HepG2 (cell line): Measurements from ENCODE around the gene YY1. TPM values are rescaled to one million over a fixed set of nuclear protein-coding genes. Genes with fewer than 3 reads are reported as not detected.
A peak's percentile ranks its signal among the peaks of the same experiment; 100 is the strongest.

Source experiments
- AHR ChIP-seq: IDR thresholded peaks from 2 replicates; pipeline ENCODE4 v1.6.1; 2018; ENCODE audit warnings: missing genetic modification reagents, missing compliant biosample characterization
- DPF2 ChIP-seq: sonication (generic); formaldehyde crosslinking; IDR thresholded peaks from 2 replicates; pipeline ENCODE4 v1.4.0; 2020; ENCODE audit warnings: mild to moderate bottlenecking, low read depth, missing genetic modification reagents, borderline replicate concordance
- EEA1 ChIP-seq: sonication (generic); formaldehyde crosslinking; IDR thresholded peaks from 2 replicates; pipeline ENCODE4 v1.5.1; 2020; ENCODE audit warnings: mild to moderate bottlenecking, missing genetic modification reagents, borderline replicate concordance
- ELF4 ChIP-seq: sonication (generic); formaldehyde crosslinking; IDR thresholded peaks from 2 replicates; pipeline ENCODE4 v1.5.0; 2020; ENCODE audit warnings: missing genetic modification reagents, mild to moderate bottlenecking, moderate library complexity, borderline replicate concordance
- FOXJ3 ChIP-seq: sonication (generic); formaldehyde crosslinking; IDR thresholded peaks from 2 replicates; pipeline ENCODE4 v1.4.0; 2020; ENCODE audit warnings: missing genetic modification reagents, mild to moderate bottlenecking, borderline replicate concordance
- HDAC1 ChIP-seq: sonication (generic); formaldehyde crosslinking; IDR thresholded peaks from 2 replicates; pipeline ENCODE4 v1.5.1; 2020; ENCODE audit warnings: mild to moderate bottlenecking, missing genetic modification reagents
- ISX ChIP-seq: sonication (generic); formaldehyde crosslinking; conservative IDR thresholded peaks from 2 replicates; pipeline ENCODE4 v1.5.0; 2020; ENCODE audit warnings: missing genetic modification reagents
- REPIN1 ChIP-seq: sonication (generic); formaldehyde crosslinking; IDR thresholded peaks from 2 replicates; pipeline ENCODE4 v1.8.0; 2022; ENCODE audit warnings: missing genetic modification reagents, low read depth, mild to moderate bottlenecking, borderline replicate concordance
- SCMH1 ChIP-seq: sonication (generic); formaldehyde crosslinking; IDR thresholded peaks from 2 replicates; pipeline ENCODE4 v1.9.0; 2021; ENCODE audit warnings: missing genetic modification reagents, mild to moderate bottlenecking, borderline replicate concordance
- TBP ChIP-seq: sonication (generic); formaldehyde crosslinking; IDR thresholded peaks from 2 replicates; pipeline ENCODE4 v1.5.0; 2020; ENCODE audit warnings: missing genetic modification reagents
- ZNF121 ChIP-seq: sonication (generic); formaldehyde crosslinking; IDR thresholded peaks from 2 replicates; pipeline ENCODE4 v1.5.0; 2020; ENCODE audit warnings: mild to moderate bottlenecking, missing genetic modification reagents
- ZNF138 ChIP-seq: sonication (generic); formaldehyde crosslinking; IDR thresholded peaks from 2 replicates; pipeline ENCODE4 v1.5.0; 2020; ENCODE audit warnings: mild to moderate bottlenecking, low read depth, missing genetic modification reagents
- polyA plus RNA-seq, 8 experiments: library from polyadenylated mRNA; depleted of rRNA in 3 of 8; stranded (reverse) in 7 of 8; unstranded in 1 of 8; fragments of >200 nt; fragmentation: Illumina TruSeq in 4 of 8; extraction: Trizol in 4 of 8; gene quantifications; 2 replicates each; pipeline versions ENCODE4 v1.2.1 to v1.2.3, GENCODE V29; 2011 to 2016; ENCODE audit warnings: low read depth in 4 of 8, missing spikeins in 1 of 8, mixed read lengths in 1 of 8; ENCODE audit not compliant: insufficient read depth in 1 of 8
- total RNA-seq, 5 experiments: library from RNA; depleted of rRNA; stranded (reverse); fragments of >200 nt; fragmentation: Illumina TruSeq; extraction: Trizol; gene quantifications; 2 replicates each; pipeline ENCODE4 v1.2.3, GENCODE V29; 2016; ENCODE audit warnings: low read depth in 1 of 5
- TF ChIP-seq, protein P1 (sequence below): sonication (generic); formaldehyde crosslinking; IDR thresholded peaks from 2 replicates; pipeline ENCODE4 v1.4.0; 2020; ENCODE audit warnings: missing genetic modification reagents, borderline replicate concordance
- TF ChIP-seq, protein P2 (sequence below): sonication (generic); formaldehyde crosslinking; IDR thresholded peaks from 2 replicates; pipeline ENCODE4 v1.5.0; 2020; ENCODE audit warnings: mild to moderate bottlenecking, missing genetic modification reagents
- TF ChIP-seq, protein P3 (sequence below): sonication (generic); formaldehyde crosslinking; conservative IDR thresholded peaks from 2 replicates; pipeline ENCODE4 v1.8.1; 2023; ENCODE audit warnings: missing genetic modification reagents
- TF ChIP-seq, protein P4 (sequence below): IDR thresholded peaks from 2 replicates; pipeline ENCODE4 v1.6.1; 2016; ENCODE audit warnings: low read depth

The YY1 gene
- total and polyA plus RNA-seq, 2 of the 13 experiments (the other 11 are each of a cell fraction or from before 2014, with no cell fraction given): 29.4 to 68.1 TPM

DNA sequence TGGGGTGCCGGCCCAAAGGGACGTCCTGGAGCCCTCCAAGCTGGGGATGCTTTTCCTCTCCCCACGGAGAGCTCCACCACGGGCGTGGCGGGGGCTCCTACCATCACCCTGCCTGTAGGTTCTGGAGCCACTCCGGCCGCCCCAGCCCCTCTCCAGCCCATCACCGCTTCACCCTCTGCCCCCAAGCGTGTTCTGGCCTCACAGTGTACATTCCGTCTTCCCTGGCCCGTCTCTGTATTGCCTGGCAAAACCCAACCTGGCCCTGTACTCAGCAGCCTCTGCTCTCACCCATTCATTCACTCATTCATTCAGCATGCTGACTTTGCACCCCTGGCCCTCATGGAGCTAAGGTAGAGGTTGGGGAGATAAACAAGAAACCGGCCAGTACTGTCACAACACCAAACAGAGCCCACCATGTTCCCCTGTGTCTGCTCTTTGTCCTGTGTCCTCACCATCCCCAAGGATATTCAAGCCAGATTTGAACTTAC lies 47.0 kb downstream of the YY1 start (continued):
- TF ChIP-seq, protein P1, sequence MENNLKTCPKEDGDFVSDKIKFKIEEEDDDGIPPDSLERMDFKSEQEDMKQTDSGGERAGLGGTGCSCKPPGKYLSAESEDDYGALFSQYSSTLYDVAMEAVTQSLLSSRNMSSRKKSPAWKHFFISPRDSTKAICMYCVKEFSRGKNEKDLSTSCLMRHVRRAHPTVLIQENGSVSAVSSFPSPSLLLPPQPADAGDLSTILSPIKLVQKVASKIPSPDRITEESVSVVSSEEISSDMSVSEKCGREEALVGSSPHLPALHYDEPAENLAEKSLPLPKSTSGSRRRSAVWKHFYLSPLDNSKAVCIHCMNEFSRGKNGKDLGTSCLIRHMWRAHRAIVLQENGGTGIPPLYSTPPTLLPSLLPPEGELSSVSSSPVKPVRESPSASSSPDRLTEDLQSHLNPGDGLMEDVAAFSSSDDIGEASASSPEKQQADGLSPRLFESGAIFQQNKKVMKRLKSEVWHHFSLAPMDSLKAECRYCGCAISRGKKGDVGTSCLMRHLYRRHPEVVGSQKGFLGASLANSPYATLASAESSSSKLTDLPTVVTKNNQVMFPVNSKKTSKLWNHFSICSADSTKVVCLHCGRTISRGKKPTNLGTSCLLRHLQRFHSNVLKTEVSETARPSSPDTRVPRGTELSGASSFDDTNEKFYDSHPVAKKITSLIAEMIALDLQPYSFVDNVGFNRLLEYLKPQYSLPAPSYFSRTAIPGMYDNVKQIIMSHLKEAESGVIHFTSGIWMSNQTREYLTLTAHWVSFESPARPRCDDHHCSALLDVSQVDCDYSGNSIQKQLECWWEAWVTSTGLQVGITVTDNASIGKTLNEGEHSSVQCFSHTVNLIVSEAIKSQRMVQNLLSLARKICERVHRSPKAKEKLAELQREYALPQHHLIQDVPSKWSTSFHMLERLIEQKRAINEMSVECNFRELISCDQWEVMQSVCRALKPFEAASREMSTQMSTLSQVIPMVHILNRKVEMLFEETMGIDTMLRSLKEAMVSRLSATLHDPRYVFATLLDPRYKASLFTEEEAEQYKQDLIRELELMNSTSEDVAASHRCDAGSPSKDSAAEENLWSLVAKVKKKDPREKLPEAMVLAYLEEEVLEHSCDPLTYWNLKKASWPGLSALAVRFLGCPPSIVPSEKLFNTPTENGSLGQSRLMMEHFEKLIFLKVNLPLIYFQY: no peak
- no peak for TF ChIP-seq ELF4 (CRISPR knock-in tag)
- no peak for TF ChIP-seq ISX
- TF ChIP-seq EEA1 (CRISPR knock-in tag): no peak
- TF ChIP-seq FOXJ3 (CRISPR knock-in tag): no peak
- TF ChIP-seq REPIN1 (CRISPR knock-in tag): no peak; the same call in 1 of the 2 replicates
- TF ChIP-seq ZNF121 (CRISPR knock-in tag): no peak
- 0 out of 2 replicates have a peak, but pooled peaks have one; percentile 11 for TF ChIP-seq ZNF138 (CRISPR knock-in tag)
- no peak for TF ChIP-seq HDAC1 (CRISPR knock-in tag)
- no peak for TF ChIP-seq DPF2 (CRISPR knock-in tag)
- TF ChIP-seq, protein P2, sequence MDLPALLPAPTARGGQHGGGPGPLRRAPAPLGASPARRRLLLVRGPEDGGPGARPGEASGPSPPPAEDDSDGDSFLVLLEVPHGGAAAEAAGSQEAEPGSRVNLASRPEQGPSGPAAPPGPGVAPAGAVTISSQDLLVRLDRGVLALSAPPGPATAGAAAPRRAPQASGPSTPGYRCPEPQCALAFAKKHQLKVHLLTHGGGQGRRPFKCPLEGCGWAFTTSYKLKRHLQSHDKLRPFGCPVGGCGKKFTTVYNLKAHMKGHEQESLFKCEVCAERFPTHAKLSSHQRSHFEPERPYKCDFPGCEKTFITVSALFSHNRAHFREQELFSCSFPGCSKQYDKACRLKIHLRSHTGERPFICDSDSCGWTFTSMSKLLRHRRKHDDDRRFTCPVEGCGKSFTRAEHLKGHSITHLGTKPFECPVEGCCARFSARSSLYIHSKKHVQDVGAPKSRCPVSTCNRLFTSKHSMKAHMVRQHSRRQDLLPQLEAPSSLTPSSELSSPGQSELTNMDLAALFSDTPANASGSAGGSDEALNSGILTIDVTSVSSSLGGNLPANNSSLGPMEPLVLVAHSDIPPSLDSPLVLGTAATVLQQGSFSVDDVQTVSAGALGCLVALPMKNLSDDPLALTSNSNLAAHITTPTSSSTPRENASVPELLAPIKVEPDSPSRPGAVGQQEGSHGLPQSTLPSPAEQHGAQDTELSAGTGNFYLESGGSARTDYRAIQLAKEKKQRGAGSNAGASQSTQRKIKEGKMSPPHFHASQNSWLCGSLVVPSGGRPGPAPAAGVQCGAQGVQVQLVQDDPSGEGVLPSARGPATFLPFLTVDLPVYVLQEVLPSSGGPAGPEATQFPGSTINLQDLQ (CRISPR knock-in tag): no peak
- TF ChIP-seq SCMH1 (CRISPR knock-in tag): no peak
- TF ChIP-seq, protein P3, sequence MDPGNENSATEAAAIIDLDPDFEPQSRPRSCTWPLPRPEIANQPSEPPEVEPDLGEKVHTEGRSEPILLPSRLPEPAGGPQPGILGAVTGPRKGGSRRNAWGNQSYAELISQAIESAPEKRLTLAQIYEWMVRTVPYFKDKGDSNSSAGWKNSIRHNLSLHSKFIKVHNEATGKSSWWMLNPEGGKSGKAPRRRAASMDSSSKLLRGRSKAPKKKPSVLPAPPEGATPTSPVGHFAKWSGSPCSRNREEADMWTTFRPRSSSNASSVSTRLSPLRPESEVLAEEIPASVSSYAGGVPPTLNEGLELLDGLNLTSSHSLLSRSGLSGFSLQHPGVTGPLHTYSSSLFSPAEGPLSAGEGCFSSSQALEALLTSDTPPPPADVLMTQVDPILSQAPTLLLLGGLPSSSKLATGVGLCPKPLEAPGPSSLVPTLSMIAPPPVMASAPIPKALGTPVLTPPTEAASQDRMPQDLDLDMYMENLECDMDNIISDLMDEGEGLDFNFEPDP: 0 out of 2 replicates have a peak, but pooled peaks have one; percentile 40
- TF ChIP-seq TBP (CRISPR knock-in tag): no peak
- no peak for TF ChIP-seq AHR (CRISPR knock-in tag)
- TF ChIP-seq, protein P4, sequence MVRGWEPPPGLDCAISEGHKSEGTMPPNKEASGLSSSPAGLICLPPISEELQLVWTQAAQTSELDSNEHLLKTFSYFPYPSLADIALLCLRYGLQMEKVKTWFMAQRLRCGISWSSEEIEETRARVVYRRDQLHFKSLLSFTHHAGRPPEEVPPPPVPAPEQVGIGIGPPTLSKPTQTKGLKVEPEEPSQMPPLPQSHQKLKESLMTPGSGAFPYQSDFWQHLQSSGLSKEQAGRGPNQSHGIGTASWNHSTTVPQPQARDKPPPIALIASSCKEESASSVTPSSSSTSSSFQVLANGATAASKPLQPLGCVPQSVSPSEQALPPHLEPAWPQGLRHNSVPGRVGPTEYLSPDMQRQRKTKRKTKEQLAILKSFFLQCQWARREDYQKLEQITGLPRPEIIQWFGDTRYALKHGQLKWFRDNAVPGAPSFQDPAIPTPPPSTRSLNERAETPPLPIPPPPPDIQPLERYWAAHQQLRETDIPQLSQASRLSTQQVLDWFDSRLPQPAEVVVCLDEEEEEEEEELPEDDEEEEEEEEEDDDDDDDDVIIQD: no peak
